ENCODE data around the gene NPVF. TPM values are rescaled to one million over a fixed set of nuclear protein-coding genes. Genes with fewer than 3 reads are reported as not detected.

The NPVF gene
- total RNA-seq, 1 donor from 2014 or later: not detected

DNA sequence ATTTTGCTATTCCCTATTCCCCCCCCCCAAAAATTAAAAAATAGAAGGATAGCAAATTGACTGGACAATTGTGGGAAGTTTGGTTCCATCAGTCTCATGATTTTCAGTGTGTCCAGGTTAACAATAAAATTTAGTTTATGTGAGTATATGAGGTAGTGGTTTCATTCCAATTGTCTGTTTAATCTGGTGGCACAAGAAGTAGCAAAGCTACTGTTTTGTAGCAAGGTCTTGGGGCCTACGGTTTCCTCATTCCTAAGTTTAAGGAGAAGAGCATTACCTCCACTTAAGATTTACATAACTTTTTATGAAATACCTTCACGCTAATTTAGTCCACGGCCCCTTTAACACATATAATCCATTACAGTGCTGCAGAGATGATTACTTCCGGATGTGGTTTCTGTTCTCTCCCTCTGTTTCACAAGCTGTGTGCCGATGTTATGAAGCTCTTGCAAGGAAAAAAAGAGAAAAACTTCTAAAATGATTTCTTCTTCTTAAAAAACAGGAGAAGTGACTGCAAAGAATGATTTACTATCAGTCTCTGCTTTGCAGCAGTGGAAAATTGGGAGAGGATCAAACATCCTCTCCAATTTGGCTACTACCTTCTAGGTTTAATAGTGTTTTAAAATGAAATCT, 32.7 kb upstream of the NPVF start:
- Mint-ChIP-seq H3K4me1 (peaks cover 32% of the 10 kb centered on the region), H3K27me3 (ENCODE audit: low read depth) (peaks cover 3% of the 10 kb centered on the region), H3K4me3 (no peak overlapping the region), H3K36me3 (no peaks in the 10 kb centered on the region), H3K27ac (peak overlapping the region; percentile 16), H3K9me3 (no peaks in the 10 kb centered on the region)
- TF ChIP-seq, protein P1, sequence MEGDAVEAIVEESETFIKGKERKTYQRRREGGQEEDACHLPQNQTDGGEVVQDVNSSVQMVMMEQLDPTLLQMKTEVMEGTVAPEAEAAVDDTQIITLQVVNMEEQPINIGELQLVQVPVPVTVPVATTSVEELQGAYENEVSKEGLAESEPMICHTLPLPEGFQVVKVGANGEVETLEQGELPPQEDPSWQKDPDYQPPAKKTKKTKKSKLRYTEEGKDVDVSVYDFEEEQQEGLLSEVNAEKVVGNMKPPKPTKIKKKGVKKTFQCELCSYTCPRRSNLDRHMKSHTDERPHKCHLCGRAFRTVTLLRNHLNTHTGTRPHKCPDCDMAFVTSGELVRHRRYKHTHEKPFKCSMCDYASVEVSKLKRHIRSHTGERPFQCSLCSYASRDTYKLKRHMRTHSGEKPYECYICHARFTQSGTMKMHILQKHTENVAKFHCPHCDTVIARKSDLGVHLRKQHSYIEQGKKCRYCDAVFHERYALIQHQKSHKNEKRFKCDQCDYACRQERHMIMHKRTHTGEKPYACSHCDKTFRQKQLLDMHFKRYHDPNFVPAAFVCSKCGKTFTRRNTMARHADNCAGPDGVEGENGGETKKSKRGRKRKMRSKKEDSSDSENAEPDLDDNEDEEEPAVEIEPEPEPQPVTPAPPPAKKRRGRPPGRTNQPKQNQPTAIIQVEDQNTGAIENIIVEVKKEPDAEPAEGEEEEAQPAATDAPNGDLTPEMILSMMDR (IDR thresholded peaks at IDR 0.05; ENCODE audit: unreplicated experiment): no peak
- DNase-seq (ENCODE audit: low spot score in 2 of 2, unreplicated experiment in 2 of 2): no peak

GRCh38 chr7:25259487-25260243, 31.4 kb upstream of the NPVF start:
- DNase-seq (ENCODE audit: low spot score in 2 of 2, unreplicated experiment in 2 of 2): peak in 1 of 2 experiments; percentile 67
- Mint-ChIP-seq H3K27me3 (ENCODE audit: low read depth) (peaks cover 3% of the 10 kb centered on the region), H3K27ac (no peak overlapping the region), H3K4me1 (peaks cover 33% of the 10 kb centered on the region), H3K4me3 (no peak overlapping the region), H3K36me3 (no peaks in the 10 kb centered on the region), H3K9me3 (no peaks in the 10 kb centered on the region)
- TF ChIP-seq, protein P1 (IDR thresholded peaks at IDR 0.05; ENCODE audit: unreplicated experiment): peak; percentile 79

DNA sequence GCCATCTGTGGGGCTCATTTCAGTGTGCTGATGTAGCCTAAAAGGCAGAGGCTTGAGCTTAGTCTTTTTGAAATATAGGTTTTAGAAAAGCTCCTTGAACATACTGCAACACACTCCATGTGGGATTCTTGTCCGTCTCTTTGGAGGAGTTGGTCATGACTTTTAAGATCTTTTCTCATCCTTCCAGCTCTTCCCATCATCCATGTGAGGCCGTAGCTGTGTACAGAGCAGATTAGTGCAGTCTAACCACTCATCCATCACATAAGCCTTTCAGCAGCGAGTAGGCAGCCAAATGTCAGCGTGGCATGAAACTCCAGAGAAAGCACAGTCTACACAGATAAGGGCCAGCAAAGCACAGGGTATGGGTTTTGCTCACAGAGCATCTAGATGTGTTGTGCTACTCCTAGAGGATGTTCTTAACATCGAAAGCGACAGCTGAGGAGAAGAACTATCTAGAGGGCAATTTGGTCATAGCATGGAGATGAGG, 28.1 kb upstream of the NPVF start:
- H3K9me3 Mint-ChIP-seq: peaks cover 4% of the 10 kb centered on the region
- no peaks in the 10 kb centered on the region for H3K36me3 Mint-ChIP-seq
- no peak overlapping the region for H3K27ac Mint-ChIP-seq
- DNase-seq (ENCODE audit: low spot score in 2 of 2, unreplicated experiment in 2 of 2): no peak
- TF ChIP-seq, protein P1 (IDR thresholded peaks at IDR 0.05; ENCODE audit: unreplicated experiment): no peak
- H3K27me3 Mint-ChIP-seq (ENCODE audit: low read depth): peaks cover 3% of the 10 kb centered on the region
- H3K4me1 Mint-ChIP-seq: peaks cover 20% of the 10 kb centered on the region
- no peak overlapping the region for H3K4me3 Mint-ChIP-seq

GRCh38 chr7:25255611-25256332, 27.5 kb upstream of the NPVF start:
- Mint-ChIP-seq H3K27ac (no peak overlapping the region), H3K4me1 (peaks cover 14% of the 10 kb centered on the region), H3K4me3 (no peak overlapping the region), H3K27me3 (ENCODE audit: low read depth) (peaks cover 3% of the 10 kb centered on the region), H3K36me3 (no peaks in the 10 kb centered on the region), H3K9me3 (peaks cover 4% of the 10 kb centered on the region)
- TF ChIP-seq, protein P1 (IDR thresholded peaks at IDR 0.05; ENCODE audit: unreplicated experiment): no peak
- no peak for DNase-seq (ENCODE audit: low spot score in 2 of 2, unreplicated experiment in 2 of 2)

DNA sequence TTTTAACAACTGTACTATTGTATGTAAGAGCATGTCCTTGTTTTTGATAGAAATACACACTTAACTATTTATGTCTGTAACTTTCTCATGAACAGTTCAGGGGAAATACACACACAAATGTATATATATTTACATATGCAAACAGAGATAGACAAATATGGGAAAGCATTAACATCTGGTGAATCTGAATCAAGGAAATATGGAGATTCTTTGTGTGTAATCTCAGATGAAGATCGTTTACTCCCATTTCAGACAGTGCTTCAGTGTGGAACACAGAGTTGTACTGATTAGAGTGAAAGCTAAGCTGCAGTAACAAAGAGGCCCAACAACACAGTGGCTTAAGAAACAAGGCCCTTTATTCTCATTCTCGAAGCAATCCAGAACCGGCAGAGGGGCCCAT, 26.3 kb upstream of the NPVF start:
- TF ChIP-seq, protein P1 (IDR thresholded peaks at IDR 0.05; ENCODE audit: unreplicated experiment): no peak
- H3K27ac Mint-ChIP-seq: no peak overlapping the region

More for the DNA sequence above, 26.3 kb upstream of the NPVF start:
- peaks cover 3% of the 10 kb centered on the region for H3K27me3 Mint-ChIP-seq (ENCODE audit: low read depth)
- peaks cover 7% of the 10 kb centered on the region for H3K9me3 Mint-ChIP-seq
- peaks cover 4% of the 10 kb centered on the region for H3K4me1 Mint-ChIP-seq
- no peak for DNase-seq (ENCODE audit: low spot score in 2 of 2, unreplicated experiment in 2 of 2)
- no peaks in the 10 kb centered on the region for H3K36me3 Mint-ChIP-seq
- H3K4me3 Mint-ChIP-seq: no peak overlapping the region
